Activated T-helper 17 cell treated with anti-CD3 and anti-CD28 coated beads, Interleukin-2, amount 50 U/mL, for 72 hours (primary cell): ENCODE measurements around the gene HRCT1. TPM values are rescaled to one million over a fixed set of nuclear protein-coding genes. Genes with fewer than 3 reads are reported as not detected.
A peak's percentile ranks its signal among the peaks of the same experiment; 100 is the strongest.
"Not testable (repeated sequence)": the region's sequence is repeated elsewhere in the genome, so short reads cannot be mapped to it uniquely, and the experiment has no call there.

Experiments used
- ATAC-seq: fragments of 150-1000 bp; cut with Tn5 transposase; replicated peaks from 2 replicates; pipeline ENCODE4 v1.10.0; 2021; ENCODE audit warnings: mild to moderate bottlenecking, moderate library complexity
- H3K27ac Mint-ChIP-seq: one replicate; pipeline ENCODE4 v1.8.0; 2022; ENCODE audit warnings: mixed read lengths
- H3K27me3 Mint-ChIP-seq: one replicate; pipeline ENCODE4 v1.8.0; 2022; ENCODE audit warnings: mixed read lengths
- H3K36me3 Mint-ChIP-seq: one replicate; pipeline ENCODE4 v1.8.0; 2022; ENCODE audit warnings: low read depth, mild to moderate bottlenecking, mixed read lengths
- H3K4me1 Mint-ChIP-seq: one replicate; pipeline ENCODE4 v1.8.0; 2022; ENCODE audit warnings: mixed read lengths
- H3K4me3 Mint-ChIP-seq: one replicate; pipeline ENCODE4 v1.8.0; 2022; ENCODE audit warnings: mild to moderate bottlenecking, mixed read lengths
- H3K9me3 Mint-ChIP-seq: one replicate; pipeline ENCODE4 v1.8.0; 2022; ENCODE audit warnings: mixed read lengths
- total RNA-seq, 2 donors: library from RNA; stranded (reverse); gene quantifications; one replicate each; pipeline ENCODE4 v1.2.3, GENCODE V29; 2022

The HRCT1 gene
- total RNA-seq, 2 donors from 2014 or later = not detected

DNA sequence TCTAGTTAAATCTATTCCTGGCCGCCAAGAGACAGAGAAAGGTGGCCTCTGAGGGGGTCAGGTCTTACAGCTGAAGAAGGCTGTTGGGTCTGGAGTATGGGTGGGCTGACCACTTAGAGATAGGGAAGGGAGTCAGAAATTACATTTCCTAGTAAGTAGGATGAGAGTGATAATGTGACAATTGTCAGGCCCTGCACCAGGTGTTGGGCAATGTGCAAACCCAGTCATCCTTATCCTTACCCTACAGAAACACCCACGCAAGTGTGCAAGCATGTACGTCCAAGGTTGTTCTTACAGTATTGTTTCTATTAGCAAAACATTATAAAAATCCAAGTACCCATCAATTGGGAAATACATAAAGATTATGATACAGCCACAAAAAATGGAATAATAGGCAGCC, 12.8 kb downstream of the HRCT1 start:
- Mint-ChIP-seq H3K4me1 (peaks cover 5% of the 10 kb centered on the region), H3K4me3 (no peak overlapping the region), H3K27me3 (no peaks in the 10 kb centered on the region), H3K27ac (peak overlapping the region; percentile 4), H3K9me3 (no peaks in the 10 kb centered on the region), H3K36me3 (no peaks in the 10 kb centered on the region)
- ATAC-seq = no peak

DNA sequence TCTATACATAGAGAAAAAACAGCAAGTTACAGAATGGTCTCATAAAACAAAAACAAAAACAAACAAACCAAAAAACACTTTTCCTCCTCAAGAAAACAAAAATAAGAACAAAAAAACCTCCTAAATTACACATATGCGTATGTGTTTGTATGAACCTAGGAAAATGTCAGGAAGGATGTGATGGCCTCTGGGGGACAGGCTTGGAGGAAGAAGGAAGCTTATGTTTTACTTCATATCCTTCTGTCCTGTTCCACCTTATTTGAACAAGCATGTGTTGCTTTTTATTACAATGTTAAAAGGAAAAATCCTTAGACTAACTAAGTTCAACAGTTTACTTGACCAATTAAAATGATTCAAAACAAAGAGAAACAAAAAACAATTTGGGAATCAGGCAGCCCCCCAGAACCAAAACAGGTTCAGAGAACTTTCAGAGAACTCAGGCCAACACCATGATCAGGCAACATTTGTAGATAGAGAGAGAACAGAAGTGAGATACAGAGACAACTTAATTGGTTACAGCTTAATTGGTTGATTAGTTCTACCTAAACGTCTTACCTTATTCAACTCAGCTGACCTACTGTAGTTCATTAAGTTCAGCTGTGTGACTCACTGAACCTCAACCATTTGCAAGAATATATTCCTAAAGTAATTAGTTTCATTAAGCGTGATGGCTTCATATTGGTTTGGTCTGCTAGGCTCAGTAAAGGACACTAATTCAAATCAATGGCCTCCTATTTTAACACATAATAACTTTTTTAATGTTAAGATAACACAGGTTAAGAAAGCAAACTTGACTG, 13.4 kb downstream of the HRCT1 start:
- peaks cover 10% of the 10 kb centered on the region for H3K4me1 Mint-ChIP-seq
- H3K9me3 Mint-ChIP-seq = no peaks in the 10 kb centered on the region
- no peaks in the 10 kb centered on the region for H3K27me3 Mint-ChIP-seq
- H3K36me3 Mint-ChIP-seq = no peaks in the 10 kb centered on the region
- H3K27ac Mint-ChIP-seq = no peak overlapping the region
- H3K4me3 Mint-ChIP-seq = no peak overlapping the region
- no peak for ATAC-seq

DNA sequence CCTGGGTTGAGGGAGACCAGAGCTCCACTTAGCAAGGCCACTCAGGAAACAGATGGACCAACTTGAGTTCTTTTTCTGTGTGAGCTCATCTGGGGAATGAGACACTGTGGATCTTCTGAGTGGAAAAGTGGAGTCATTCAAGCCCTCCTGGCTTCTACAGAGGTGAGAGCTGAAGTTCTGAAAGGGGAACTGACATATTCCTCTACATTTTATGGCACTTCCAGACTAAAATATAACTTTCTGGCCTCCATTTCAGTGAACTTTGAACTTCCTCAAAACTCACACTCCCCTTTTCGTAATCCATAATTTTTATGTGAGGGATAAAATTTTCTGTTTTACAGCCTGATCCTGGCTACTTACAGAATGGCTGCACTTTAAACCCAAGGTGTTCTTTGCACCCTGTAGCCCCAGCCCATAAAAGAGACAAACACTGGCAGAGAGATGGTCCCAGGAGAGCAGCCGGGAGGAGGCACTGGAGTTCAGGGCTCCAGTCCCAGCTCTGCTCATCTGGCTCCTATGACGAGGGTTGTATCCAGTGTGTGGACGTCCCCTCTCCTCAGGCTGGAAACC, 14.1 kb downstream of the HRCT1 start:
- ATAC-seq = no peak
- Mint-ChIP-seq H3K36me3 (no peaks in the 10 kb centered on the region), H3K9me3 (no peaks in the 10 kb centered on the region), H3K4me1 (peaks cover 10% of the 10 kb centered on the region), H3K27me3 (no peaks in the 10 kb centered on the region), H3K4me3 (no peak overlapping the region), H3K27ac (no peak overlapping the region)

GRCh38 chr9:35923598-35923926, 17.6 kb downstream of the HRCT1 start:
- H3K27ac Mint-ChIP-seq = peak overlapping the region; percentile 51

GRCh38 chr9:35923927-35924763, 18.1 kb downstream of the HRCT1 start:
- peaks cover 10% of the 10 kb centered on the region for H3K4me1 Mint-ChIP-seq
- H3K36me3 Mint-ChIP-seq = no peaks in the 10 kb centered on the region
- peak overlapping the region; percentile 43 for H3K4me3 Mint-ChIP-seq
- H3K27me3 Mint-ChIP-seq = no peaks in the 10 kb centered on the region
- H3K27ac Mint-ChIP-seq = peak overlapping the region; percentile 51
- ATAC-seq = peak; percentile 99
- no peaks in the 10 kb centered on the region for H3K9me3 Mint-ChIP-seq

More at GRCh38 chr9:35923598-35923926, 17.6 kb downstream of the HRCT1 start:
- H3K36me3 Mint-ChIP-seq = no peaks in the 10 kb centered on the region
- no peak for ATAC-seq
- no peak overlapping the region for H3K4me3 Mint-ChIP-seq
- no peaks in the 10 kb centered on the region for H3K9me3 Mint-ChIP-seq
- H3K4me1 Mint-ChIP-seq = peaks cover 10% of the 10 kb centered on the region
- H3K27me3 Mint-ChIP-seq = no peaks in the 10 kb centered on the region

DNA sequence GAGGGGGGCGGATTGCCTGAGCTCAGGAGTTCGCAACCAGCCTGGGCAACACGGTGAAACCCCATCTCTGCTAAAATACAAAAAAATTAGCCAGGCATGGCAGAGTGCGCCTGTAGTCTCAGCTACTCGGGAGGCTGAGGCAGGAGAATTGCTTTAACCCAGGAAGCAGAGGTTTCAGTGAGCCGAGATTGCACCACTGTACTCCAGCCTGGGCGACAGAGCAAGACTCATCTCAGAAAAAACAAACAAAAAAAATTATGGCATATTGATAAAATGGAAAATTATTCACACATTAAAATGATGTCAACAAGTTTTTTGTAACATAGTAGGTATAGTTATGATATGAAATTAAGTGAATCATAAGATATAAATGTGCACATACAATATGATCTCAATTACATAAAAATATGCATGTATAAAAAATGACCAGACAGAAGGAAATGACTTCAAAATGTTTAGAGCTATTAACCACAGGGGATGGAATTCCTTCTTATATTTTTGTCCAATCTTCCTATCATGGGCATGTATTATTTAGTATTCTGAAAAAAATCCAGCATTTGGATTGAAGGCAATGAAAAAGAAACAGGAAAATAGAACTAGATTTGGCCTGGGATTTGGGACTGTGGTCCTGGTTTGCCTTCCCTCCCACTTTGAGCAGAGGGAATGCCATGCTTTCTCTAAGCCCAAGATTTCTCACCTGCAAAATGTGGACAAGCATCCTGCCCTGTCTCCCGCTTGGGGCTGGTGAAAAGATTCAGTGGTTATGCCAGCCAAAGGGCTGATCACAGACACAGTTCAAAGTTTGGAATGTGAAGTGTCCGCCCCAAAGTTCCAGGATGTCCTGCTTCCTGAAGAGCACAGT, 22.8 kb downstream of the HRCT1 start:
- Mint-ChIP-seq H3K4me1 (peaks cover 16% of the 10 kb centered on the region), H3K27me3 (no peaks in the 10 kb centered on the region), H3K4me3 (no peak overlapping the region), H3K9me3 (no peaks in the 10 kb centered on the region), H3K27ac (no peak overlapping the region), H3K36me3 (no peaks in the 10 kb centered on the region)
- no peak for ATAC-seq

DNA sequence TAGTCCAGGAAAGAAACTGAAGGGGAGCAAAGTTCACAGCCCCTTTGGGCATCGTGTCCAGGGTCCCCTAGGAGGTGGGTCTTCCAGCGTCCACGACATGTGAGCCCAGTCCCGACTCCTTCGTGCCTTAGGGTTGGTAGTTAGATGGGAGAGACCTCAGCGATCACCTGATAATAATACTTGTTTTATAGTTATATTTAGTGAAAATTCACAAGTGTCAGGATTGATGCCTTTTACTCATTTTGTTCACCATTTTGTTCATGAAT, 23.4 kb downstream of the HRCT1 start:
- ATAC-seq = no peak
- H3K9me3 Mint-ChIP-seq = no peaks in the 10 kb centered on the region

DNA sequence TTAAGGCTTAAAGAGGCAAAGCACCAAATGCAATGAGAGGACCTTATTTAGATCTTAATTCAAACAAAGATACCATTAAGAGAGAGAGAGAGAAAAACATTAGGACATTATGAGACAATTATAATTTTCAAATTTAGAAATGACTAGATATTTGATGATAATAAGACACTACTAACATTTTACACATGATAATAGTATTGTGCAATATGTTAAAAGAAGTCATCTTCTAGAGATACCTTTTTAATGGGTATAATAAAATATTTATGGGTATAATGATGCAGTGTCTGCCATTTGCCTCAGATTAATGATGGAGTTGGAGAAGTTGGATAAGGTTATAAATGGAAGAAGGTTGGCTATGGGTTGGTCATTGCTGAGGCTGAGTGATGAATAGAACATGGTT, 24.5 kb downstream of the HRCT1 start:
- H3K9me3 Mint-ChIP-seq = no peaks in the 10 kb centered on the region

More for the DNA sequence above, 23.4 kb downstream of the HRCT1 start:
- H3K27me3 Mint-ChIP-seq = no peaks in the 10 kb centered on the region
- no peak overlapping the region for H3K4me3 Mint-ChIP-seq
- no peak overlapping the region for H3K27ac Mint-ChIP-seq
- peaks cover 11% of the 10 kb centered on the region for H3K4me1 Mint-ChIP-seq
- H3K36me3 Mint-ChIP-seq = no peaks in the 10 kb centered on the region

GRCh38 chr9:35930989-35931388, 25.0 kb downstream of the HRCT1 start:
- ATAC-seq = no peak
- H3K27me3 Mint-ChIP-seq = no peaks in the 10 kb centered on the region
- H3K27ac Mint-ChIP-seq = no peak overlapping the region
- no peaks in the 10 kb centered on the region for H3K36me3 Mint-ChIP-seq
- H3K9me3 Mint-ChIP-seq = no peaks in the 10 kb centered on the region
- no peak overlapping the region for H3K4me3 Mint-ChIP-seq
- peaks cover 11% of the 10 kb centered on the region for H3K4me1 Mint-ChIP-seq

More for the DNA sequence above, 24.5 kb downstream of the HRCT1 start:
- H3K4me3 Mint-ChIP-seq = no peak overlapping the region
- peaks cover 11% of the 10 kb centered on the region for H3K4me1 Mint-ChIP-seq
- ATAC-seq = no peak
- no peak overlapping the region for H3K27ac Mint-ChIP-seq
- no peaks in the 10 kb centered on the region for H3K27me3 Mint-ChIP-seq
- H3K36me3 Mint-ChIP-seq = no peaks in the 10 kb centered on the region

GRCh38 chr9:35932735-35933134, 26.7 kb downstream of the HRCT1 start:
- no peak overlapping the region for H3K27ac Mint-ChIP-seq
- ATAC-seq = peak; percentile 78
- H3K27me3 Mint-ChIP-seq = no peaks in the 10 kb centered on the region
- H3K9me3 Mint-ChIP-seq = no peaks in the 10 kb centered on the region
- peaks cover 11% of the 10 kb centered on the region for H3K4me1 Mint-ChIP-seq
- no peaks in the 10 kb centered on the region for H3K36me3 Mint-ChIP-seq
- H3K4me3 Mint-ChIP-seq = no peak overlapping the region

- H3K27me3 Mint-ChIP-seq = no peaks in the 10 kb centered on the region
- ATAC-seq = peak; percentile 37
- no peaks in the 10 kb centered on the region for H3K36me3 Mint-ChIP-seq
- peak overlapping the region; percentile 13 for H3K27ac Mint-ChIP-seq
- peaks cover 11% of the 10 kb centered on the region for H3K4me1 Mint-ChIP-seq
- H3K4me3 Mint-ChIP-seq = peak overlapping the region; percentile 6
- H3K9me3 Mint-ChIP-seq = no peaks in the 10 kb centered on the region
Observed at GRCh38 chr9:35933550-35934067, 27.6 kb downstream of the HRCT1 start.

GRCh38 chr9:35934069-35934468, 28.1 kb downstream of the HRCT1 start:
- not testable (repeated sequence) for H3K27me3 Mint-ChIP-seq, H3K9me3 Mint-ChIP-seq, H3K4me3 Mint-ChIP-seq, H3K36me3 Mint-ChIP-seq, H3K27ac Mint-ChIP-seq
- H3K4me1 Mint-ChIP-seq = peaks cover 14% of the 10 kb centered on the region
- ATAC-seq = peak; percentile 50

DNA sequence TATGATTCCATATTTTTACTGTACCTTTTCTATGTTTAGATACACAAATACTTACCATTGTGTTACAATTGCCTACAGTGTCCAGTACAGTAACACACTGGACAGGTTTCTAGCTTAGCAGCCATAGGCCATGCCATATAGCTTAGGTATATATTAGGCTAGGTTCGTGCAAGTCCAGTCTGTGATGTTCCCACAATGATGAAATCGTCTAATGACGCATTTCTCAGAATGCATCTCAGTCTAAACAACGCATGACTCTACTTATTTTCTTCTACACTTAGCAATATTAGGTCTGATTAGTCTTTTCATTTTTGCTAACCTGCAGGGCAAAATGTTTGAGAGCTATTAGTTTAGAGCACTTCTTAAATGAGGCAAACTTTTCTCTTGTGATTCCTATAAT, 29.3 kb downstream of the HRCT1 start:
- no peak overlapping the region for H3K27ac Mint-ChIP-seq
- H3K4me1 Mint-ChIP-seq = peaks cover 23% of the 10 kb centered on the region
- no peaks in the 10 kb centered on the region for H3K27me3 Mint-ChIP-seq
- H3K36me3 Mint-ChIP-seq = no peaks in the 10 kb centered on the region
- no peaks in the 10 kb centered on the region for H3K9me3 Mint-ChIP-seq
- H3K4me3 Mint-ChIP-seq = no peak overlapping the region
- ATAC-seq = no peak
